Measurements from ENCODE around the gene KAT7. TPM values are rescaled to one million over a fixed set of nuclear protein-coding genes. Genes with fewer than 3 reads are reported as not detected.

Gene KAT7
- total and polyA plus RNA-seq, 2 of the 8 experiments (the other 6 are each of a cell fraction or from before 2014, with no cell fraction given), result 90.9 to 139 TPM

GRCh38 chr17:49760296-49760695 lies 28.2 kb upstream of the KAT7 start (continued):
- no peak for TF ChIP-seq SP4 (IDR thresholded peaks at IDR 0.05; ENCODE audit: low read length)
- TF ChIP-seq FOSL1 (IDR thresholded peaks at IDR 0.05; ENCODE audit: insufficient read depth, low read depth, low read length), result no peak
- TF ChIP-seq, protein P1, sequence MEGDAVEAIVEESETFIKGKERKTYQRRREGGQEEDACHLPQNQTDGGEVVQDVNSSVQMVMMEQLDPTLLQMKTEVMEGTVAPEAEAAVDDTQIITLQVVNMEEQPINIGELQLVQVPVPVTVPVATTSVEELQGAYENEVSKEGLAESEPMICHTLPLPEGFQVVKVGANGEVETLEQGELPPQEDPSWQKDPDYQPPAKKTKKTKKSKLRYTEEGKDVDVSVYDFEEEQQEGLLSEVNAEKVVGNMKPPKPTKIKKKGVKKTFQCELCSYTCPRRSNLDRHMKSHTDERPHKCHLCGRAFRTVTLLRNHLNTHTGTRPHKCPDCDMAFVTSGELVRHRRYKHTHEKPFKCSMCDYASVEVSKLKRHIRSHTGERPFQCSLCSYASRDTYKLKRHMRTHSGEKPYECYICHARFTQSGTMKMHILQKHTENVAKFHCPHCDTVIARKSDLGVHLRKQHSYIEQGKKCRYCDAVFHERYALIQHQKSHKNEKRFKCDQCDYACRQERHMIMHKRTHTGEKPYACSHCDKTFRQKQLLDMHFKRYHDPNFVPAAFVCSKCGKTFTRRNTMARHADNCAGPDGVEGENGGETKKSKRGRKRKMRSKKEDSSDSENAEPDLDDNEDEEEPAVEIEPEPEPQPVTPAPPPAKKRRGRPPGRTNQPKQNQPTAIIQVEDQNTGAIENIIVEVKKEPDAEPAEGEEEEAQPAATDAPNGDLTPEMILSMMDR (IDR thresholded peaks at IDR 0.05; ENCODE audit: control extremely low read depth in 1 of 3, insufficient read depth in 1 of 3, low read depth in 1 of 3, low read length in 3 of 3), result no peak
- no peak for TF ChIP-seq NRF1 (IDR thresholded peaks at IDR 0.05; ENCODE audit: low read depth, low read length)

All from H1 (cell line).